ENCODE data around the gene CNBD2. TPM values are rescaled to one million over a fixed set of nuclear protein-coding genes. Genes with fewer than 3 reads are reported as not detected.

The CNBD2 gene
- total and polyA plus RNA-seq, 10 of the 15 experiments (the other 5 are each of a cell fraction or from before 2014, with no cell fraction given) = 0.86 to 7.4 (median 4.6) TPM

DNA sequence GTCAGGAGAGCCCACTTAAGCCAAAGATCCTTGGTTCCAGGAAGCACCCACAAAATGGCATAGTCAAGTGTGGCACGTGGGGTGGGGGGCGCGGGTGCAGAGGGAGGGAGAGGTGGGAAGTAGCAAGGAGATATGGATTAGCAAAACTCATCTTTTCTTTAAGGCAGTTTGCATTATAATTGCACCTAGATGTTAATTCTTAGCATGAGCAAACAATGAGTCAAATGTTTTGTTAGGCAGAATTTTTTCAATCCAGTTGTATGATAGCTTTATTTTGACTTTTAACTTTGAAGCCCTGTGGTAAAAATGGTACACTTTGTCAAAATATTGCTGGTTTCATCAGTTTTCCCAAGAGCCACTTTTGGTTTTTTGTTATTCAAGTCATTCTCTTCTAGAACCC lies 29.1 kb upstream of the CNBD2 start:
- in situ Hi-C loops (cut with MboI) (no loop called here), intact Hi-C loops (cut with micrococcal nuclease; ENCODE audit: unreplicated experiment) (no loop called here)
- Histone ChIP-seq H2AFZ (ENCODE audit: control insufficient read depth, low read depth, low read length) (no peak overlapping the region), H3K4me1 (ENCODE audit: control insufficient read depth, insufficient read depth, low read length) (no peaks in the 10 kb centered on the region), H3K27ac (ENCODE audit: control insufficient read depth, insufficient read depth) (no peak overlapping the region), H3K4me3 (no peak overlapping the region), H3K4me2 (ENCODE audit: control insufficient read depth, insufficient read depth) (no peak overlapping the region), H3K9ac (ENCODE audit: control insufficient read depth, insufficient read depth, low read length) (no peak overlapping the region), H3K79me2 (ENCODE audit: control insufficient read depth, insufficient read depth, low read length) (no peaks in the 10 kb centered on the region), H3K36me3 (ENCODE audit: control insufficient read depth in 2 of 2, insufficient read depth in 2 of 2, low read length in 1 of 2) (peaks cover 8 to 16% of the 10 kb centered on the region in 2 experiments), H4K20me1 (ENCODE audit: control insufficient read depth, insufficient read depth) (no peaks in the 10 kb centered on the region), H3K27me3 (replicated peaks in 1 of 2; ENCODE audit: control insufficient read depth in 2 of 2, insufficient read depth in 2 of 2, low read length in 1 of 2) (no peaks in the 10 kb centered on the region), H3K9me3 (replicated peaks; ENCODE audit: control insufficient read depth, insufficient read depth, low read length) (no peaks in the 10 kb centered on the region)
- 94% methylated on average over 3 of the region's 3 CpGs for WGBS (ENCODE audit: insufficient coverage, insufficient replicate concordance, low lambda C conversion rate, missing lambda C conversion rate)
- POLR2A ChIA-PET = interaction anchor here (0.6 kb wide), 1 partner anchor 512 kb away, joined by 7 read pairs; no protein-coding TSS in a partner anchor
- SMC1A ChIA-PET (ENCODE audit: uncharacterized antibody, unreplicated experiment) = no interaction called here
- TF ChIP-seq E2F8 (IDR thresholded peaks at IDR 0.05; ENCODE audit: low read depth, partially characterized antibody) = no peak
- no peak for TF ChIP-seq MYC (IDR thresholded peaks at IDR 0.05; ENCODE audit: insufficient read depth, insufficient read length, insufficient replicate concordance, low read length, severe bottlenecking)
- no peak for TF ChIP-seq CBX5 (IDR thresholded peaks at IDR 0.05; ENCODE audit: low read depth)
- TF ChIP-seq LARP7 (IDR thresholded peaks at IDR 0.05) = no peak
- no peak for TF ChIP-seq DPF2 (IDR thresholded peaks at IDR 0.05)
- no peak for TF ChIP-seq KLF5 (IDR thresholded peaks at IDR 0.05; ENCODE audit: partially characterized antibody)
- TF ChIP-seq SP1 (IDR thresholded peaks at IDR 0.05; ENCODE audit: low read depth, low read length) = no peak
- TF ChIP-seq SIN3A (IDR thresholded peaks at IDR 0.05; ENCODE audit: low read depth, low read length) = no peak
- TF ChIP-seq KDM1A (IDR thresholded peaks at IDR 0.05; ENCODE audit: borderline replicate concordance) = no peak
- TF ChIP-seq BACH1 (IDR thresholded peaks at IDR 0.05; ENCODE audit: borderline replicate concordance) = no peak
- no peak for TF ChIP-seq NFYB (IDR thresholded peaks at IDR 0.05; ENCODE audit: insufficient read depth, low read depth, low read length)
- no peak for TF ChIP-seq ZBTB11 (CRISPR knock-in tag; IDR thresholded peaks at IDR 0.05)
- TF ChIP-seq TBL1XR1 (IDR thresholded peaks at IDR 0.05; ENCODE audit: low read depth, low read length) = no peak
- no peak for TF ChIP-seq SMC3 (IDR thresholded peaks at IDR 0.05; ENCODE audit: borderline replicate concordance, low read length)
- RAD21 ChIA-PET (ENCODE audit: unreplicated experiment) = no interaction called here
- CTCF ChIA-PET = interaction anchor here (0.5 kb wide), 1 partner anchor 226 kb away, joined by 3 read pairs; no protein-coding TSS in a partner anchor
- DNase-seq (ENCODE audit: low read depth, low spot score) (no peak), ATAC-seq (no peak), FAIRE-seq (no peak)
- no TSS peak for BruUV-seq (replicated peaks)

Measured in GM12878 (cell line).